ENCODE results near the gene AACS. TPM values are rescaled to one million over a fixed set of nuclear protein-coding genes. Genes with fewer than 3 reads are reported as not detected.

The AACS gene
- total and polyA plus RNA-seq, 4 donors, result 3.4 to 13.6 (median 7.3) TPM

GRCh38 chr12:125187148-125187745, 122.0 kb downstream of the AACS start:
- 2% methylated on average over 41 of the region's 41 CpGs for WGBS
- TF ChIP-seq FOXA2 (IDR thresholded peaks at IDR 0.05) (no peak), RAD21 (IDR thresholded peaks at IDR 0.05) (no peak), TAF1 (conservative IDR thresholded peaks at IDR 0.05) (no peak), NR2F2 (IDR thresholded peaks at IDR 0.05) (no peak), GABPA (IDR thresholded peaks at IDR 0.05 in 1 of 2, conservative IDR thresholded peaks at IDR 0.05 in 1 of 2) (no peak)
- H3K4me1 ChIP-seq (ENCODE audit: control insufficient read depth in 4 of 4, insufficient read depth in 4 of 4, low read length in 3 of 4), result peaks cover 3 to 26% (median 8%) of the 10 kb centered on the region in 4 donors
- no peak overlapping the region for H3K9ac ChIP-seq (ENCODE audit: low read depth in 1 of 2, low read length in 2 of 2)
- H3K9me3 ChIP-seq (ENCODE audit: control insufficient read depth in 4 of 4, low read length in 3 of 4), result no peaks in the 10 kb centered on the region
- H3K36me3 ChIP-seq (ENCODE audit: control insufficient read depth in 4 of 4, insufficient read depth in 3 of 4, low read depth in 1 of 4, low read length in 3 of 4), result no peaks in the 10 kb centered on the region
- H3K27ac ChIP-seq (ENCODE audit: low read depth in 1 of 2, low read length in 2 of 2), result no peak overlapping the region
- no peak for DNase-seq (ENCODE audit: low spot score)
- H3K4me3 ChIP-seq (ENCODE audit: low read depth in 1 of 3, low read length in 3 of 3), result peak overlapping the region in 1 of 3 donors; percentile 4
- peaks cover 3 to 17% (median 8%) of the 10 kb centered on the region in 4 donors for H3K27me3 ChIP-seq (ENCODE audit: control insufficient read depth in 4 of 4, insufficient read depth in 4 of 4, low read length in 3 of 4)

- Histone ChIP-seq H3K36me3 (ENCODE audit: control insufficient read depth in 4 of 4, insufficient read depth in 3 of 4, low read depth in 1 of 4, low read length in 3 of 4) (no peaks in the 10 kb centered on the region), H3K4me1 (ENCODE audit: control insufficient read depth in 4 of 4, insufficient read depth in 4 of 4, low read length in 3 of 4) (peaks cover 3 to 25% (median 8%) of the 10 kb centered on the region in 4 donors), H3K9ac (ENCODE audit: low read depth in 1 of 2, low read length in 2 of 2) (no peak overlapping the region), H3K27me3 (ENCODE audit: control insufficient read depth in 4 of 4, insufficient read depth in 4 of 4, low read length in 3 of 4) (peaks cover 4 to 17% (median 9%) of the 10 kb centered on the region in 4 donors), H3K4me3 (ENCODE audit: low read depth in 1 of 3, low read length in 3 of 3) (no peak overlapping the region), H3K27ac (ENCODE audit: low read depth in 1 of 2, low read length in 2 of 2) (no peak overlapping the region), H3K9me3 (ENCODE audit: control insufficient read depth in 4 of 4, low read length in 3 of 4) (no peaks in the 10 kb centered on the region)
- DNase-seq (ENCODE audit: low spot score), result no peak
- 3% methylated on average over 25 of the region's 25 CpGs for WGBS
- TF ChIP-seq YY1 (IDR thresholded peaks at IDR 0.05) (no peak), JUND (IDR thresholded peaks at IDR 0.05) (no peak), GABPA (IDR thresholded peaks at IDR 0.05 in 1 of 2, conservative IDR thresholded peaks at IDR 0.05 in 1 of 2) (no peak), ATF3 (IDR thresholded peaks at IDR 0.05) (no peak), MAX (IDR thresholded peaks at IDR 0.05) (no peak), SP1 (IDR thresholded peaks at IDR 0.05) (no peak), REST (IDR thresholded peaks at IDR 0.05) (no peak), HNF4G (IDR thresholded peaks at IDR 0.05) (no peak)
These were observed 122.8 kb downstream of the AACS start for GRCh38 chr12:125187780-125188741.

- H3K9me3 ChIP-seq (ENCODE audit: control insufficient read depth in 4 of 4, low read length in 3 of 4), result no peaks in the 10 kb centered on the region
- H3K27me3 ChIP-seq (ENCODE audit: control insufficient read depth in 4 of 4, insufficient read depth in 4 of 4, low read length in 3 of 4), result peaks cover 4 to 17% (median 9%) of the 10 kb centered on the region in 4 donors
- peaks cover 0 to 18% (median 6%) of the 10 kb centered on the region in 4 donors for H3K4me1 ChIP-seq (ENCODE audit: control insufficient read depth in 4 of 4, insufficient read depth in 4 of 4, low read length in 3 of 4)
- H3K36me3 ChIP-seq (ENCODE audit: control insufficient read depth in 4 of 4, insufficient read depth in 3 of 4, low read depth in 1 of 4, low read length in 3 of 4), result no peaks in the 10 kb centered on the region
- H3K9ac ChIP-seq (ENCODE audit: low read depth in 1 of 2, low read length in 2 of 2), result no peak overlapping the region
- WGBS, result 13% methylated on average over 10 of the region's 10 CpGs
- no peak overlapping the region for H3K4me3 ChIP-seq (ENCODE audit: low read depth in 1 of 3, low read length in 3 of 3)
- no peak for DNase-seq (ENCODE audit: low spot score)
- no peak overlapping the region for H3K27ac ChIP-seq (ENCODE audit: low read depth in 1 of 2, low read length in 2 of 2)
- TF ChIP-seq MAX (IDR thresholded peaks at IDR 0.05) (no peak), ZBTB33 (IDR thresholded peaks at IDR 0.05) (no peak), FOXA1 (IDR thresholded peaks at IDR 0.05) (no peak), FOXA2 (IDR thresholded peaks at IDR 0.05) (no peak), REST (IDR thresholded peaks at IDR 0.05) (no peak), RXRA (IDR thresholded peaks at IDR 0.05) (no peak), JUND (IDR thresholded peaks at IDR 0.05) (no peak), HNF4G (IDR thresholded peaks at IDR 0.05) (no peak), RAD21 (IDR thresholded peaks at IDR 0.05) (no peak)
These were observed 123.8 kb downstream of the AACS start for GRCh38 chr12:125189015-125189414.
